ENCODE data around the gene GPR34. TPM values are rescaled to one million over a fixed set of nuclear protein-coding genes. Genes with fewer than 3 reads are reported as not detected.

Gene GPR34
- total RNA-seq, 1 donor from 2014 or later, result not detected

GRCh38 chrX:41686788-41687187 lies 2.0 kb upstream of the GPR34 start:
- Mint-ChIP-seq H3K36me3 (no peaks in the 10 kb centered on the region), H3K9me3 (peaks cover 14% of the 10 kb centered on the region), H3K27ac (no peak overlapping the region), H3K4me3 (no peak overlapping the region), H3K27me3 (ENCODE audit: low read depth) (no peaks in the 10 kb centered on the region), H3K4me1 (no peaks in the 10 kb centered on the region)
- TF ChIP-seq CTCF (IDR thresholded peaks at IDR 0.05; ENCODE audit: unreplicated experiment), result no peak
- no peak for DNase-seq (ENCODE audit: low spot score in 2 of 2, unreplicated experiment in 2 of 2)

- no peak for TF ChIP-seq CTCF (IDR thresholded peaks at IDR 0.05; ENCODE audit: unreplicated experiment)
- DNase-seq (ENCODE audit: low spot score in 2 of 2, unreplicated experiment in 2 of 2), result no peak
- H3K4me1 Mint-ChIP-seq, result no peaks in the 10 kb centered on the region
- H3K4me3 Mint-ChIP-seq, result no peak overlapping the region
- H3K27me3 Mint-ChIP-seq (ENCODE audit: low read depth), result no peaks in the 10 kb centered on the region
- H3K27ac Mint-ChIP-seq, result no peak overlapping the region
- no peaks in the 10 kb centered on the region for H3K36me3 Mint-ChIP-seq
- H3K9me3 Mint-ChIP-seq, result peaks cover 19% of the 10 kb centered on the region
Measured at GRCh38 chrX:41688156-41688555, 617 bp upstream of the GPR34 start.

GRCh38 chrX:41689711-41690110 lies 938 bp downstream of the GPR34 start:
- Mint-ChIP-seq H3K9me3 (peaks cover 17% of the 10 kb centered on the region), H3K4me1 (no peaks in the 10 kb centered on the region), H3K27ac (no peak overlapping the region), H3K36me3 (peaks cover 4% of the 10 kb centered on the region), H3K4me3 (no peak overlapping the region), H3K27me3 (ENCODE audit: low read depth) (no peaks in the 10 kb centered on the region)
- no peak for TF ChIP-seq CTCF (IDR thresholded peaks at IDR 0.05; ENCODE audit: unreplicated experiment)
- no peak for DNase-seq (ENCODE audit: low spot score in 2 of 2, unreplicated experiment in 2 of 2)

- no peak for DNase-seq (ENCODE audit: low spot score in 2 of 2, unreplicated experiment in 2 of 2)
- peaks cover 5% of the 10 kb centered on the region for H3K36me3 Mint-ChIP-seq
- H3K4me1 Mint-ChIP-seq, result no peaks in the 10 kb centered on the region
- peaks cover 23% of the 10 kb centered on the region for H3K9me3 Mint-ChIP-seq
- no peak overlapping the region for H3K4me3 Mint-ChIP-seq
- H3K27me3 Mint-ChIP-seq (ENCODE audit: low read depth), result no peaks in the 10 kb centered on the region
- no peak for TF ChIP-seq CTCF (IDR thresholded peaks at IDR 0.05; ENCODE audit: unreplicated experiment)
- H3K27ac Mint-ChIP-seq, result no peak overlapping the region
Measured at GRCh38 chrX:41692162-41692749, 3.5 kb downstream of the GPR34 start.

- Mint-ChIP-seq H3K4me3 (no peak overlapping the region), H3K27ac (no peak overlapping the region), H3K27me3 (ENCODE audit: low read depth) (no peaks in the 10 kb centered on the region), H3K36me3 (peaks cover 6% of the 10 kb centered on the region), H3K9me3 (peaks cover 23% of the 10 kb centered on the region), H3K4me1 (no peaks in the 10 kb centered on the region)
- no peak for TF ChIP-seq CTCF (IDR thresholded peaks at IDR 0.05; ENCODE audit: unreplicated experiment)
- no peak for DNase-seq (ENCODE audit: low spot score in 2 of 2, unreplicated experiment in 2 of 2)
Measured at GRCh38 chrX:41693024-41693423, 4.3 kb downstream of the GPR34 start.

- Mint-ChIP-seq H3K4me1 (no peaks in the 10 kb centered on the region), H3K27me3 (ENCODE audit: low read depth) (no peaks in the 10 kb centered on the region), H3K36me3 (peaks cover 6% of the 10 kb centered on the region), H3K27ac (no peak overlapping the region), H3K4me3 (no peak overlapping the region), H3K9me3 (peaks cover 28% of the 10 kb centered on the region)
- no peak for TF ChIP-seq CTCF (IDR thresholded peaks at IDR 0.05; ENCODE audit: unreplicated experiment)
- no peak for DNase-seq (ENCODE audit: low spot score in 2 of 2, unreplicated experiment in 2 of 2)
Measured at GRCh38 chrX:41695426-41695825, 6.7 kb downstream of the GPR34 start.
